ACC112 (cell line): ENCODE results near the gene BLVRA.
A peak's percentile ranks its signal among the peaks of the same experiment; 100 is the strongest.

Experiments used
- H2AFZ ChIP-seq: fragments of 200-600 bp; sonication (generic); one replicate; pipeline ENCODE4 v1.6.0; 2017; ENCODE audit warnings: antibody characterized with exemption, low read length; ENCODE audit not compliant: unreplicated experiment
- H3K27ac ChIP-seq: fragments of 200-600 bp; sonication (generic); 2 replicates; pipeline ENCODE4 v1.5.1; 2014; ENCODE audit warnings: low read depth, mild to moderate bottlenecking, antibody characterized with exemption, low read length, moderate library complexity
- H3K27me3 ChIP-seq: fragments of 200-600 bp; sonication (generic); 2 replicates; pipeline ENCODE4 v1.6.1; 2014; ENCODE audit warnings: mild to moderate bottlenecking, antibody characterized with exemption, low read length, moderate library complexity, mixed read lengths; ENCODE audit not compliant: insufficient read depth
- H3K36me3 ChIP-seq: fragments of 200-600 bp; sonication (generic); 2 replicates; pipeline ENCODE4 v1.6.1; 2016; ENCODE audit warnings: mild to moderate bottlenecking, antibody characterized with exemption, low read length, moderate library complexity, mixed read lengths; ENCODE audit not compliant: insufficient read depth
- H3K4me1 ChIP-seq: fragments of 200-600 bp; sonication (generic); one replicate; pipeline ENCODE4 v1.6.1; 2016; ENCODE audit warnings: low read length, mixed read lengths; ENCODE audit not compliant: insufficient read depth, unreplicated experiment, control insufficient read depth
- H3K4me3 ChIP-seq: fragments of 200-600 bp; sonication (generic); 2 replicates; pipeline ENCODE4 v1.5.1; 2014; ENCODE audit warnings: mild to moderate bottlenecking, low read depth, low read length
- H3K79me2 ChIP-seq: fragments of 200-600 bp; sonication (generic); one replicate; pipeline ENCODE4 v1.6.0; 2016; ENCODE audit warnings: low read length; ENCODE audit not compliant: control insufficient read depth, unreplicated experiment, insufficient read depth

BLVRA gene

GRCh38 chr7:43760861-43761260 lies 2.4 kb downstream of the BLVRA start:
- no peak overlapping the region for H3K4me3 ChIP-seq
- no peak overlapping the region for H3K27ac ChIP-seq
- no peaks in the 10 kb centered on the region for H3K27me3 ChIP-seq
- no peak overlapping the region for H2AFZ ChIP-seq
- peaks cover 41% of the 10 kb centered on the region for H3K4me1 ChIP-seq
- H3K36me3 ChIP-seq, result no peaks in the 10 kb centered on the region
- peaks cover 14% of the 10 kb centered on the region for H3K79me2 ChIP-seq

- Histone ChIP-seq H3K79me2 (peaks cover 14% of the 10 kb centered on the region), H3K4me1 (peaks cover 37% of the 10 kb centered on the region), H3K36me3 (no peaks in the 10 kb centered on the region), H3K27me3 (no peaks in the 10 kb centered on the region), H3K4me3 (no peak overlapping the region), H2AFZ (no peak overlapping the region), H3K27ac (no peak overlapping the region)
These were observed 2.9 kb downstream of the BLVRA start for GRCh38 chr7:43761382-43761781.

- H3K36me3 ChIP-seq, result no peaks in the 10 kb centered on the region
These were observed 3.6 kb downstream of the BLVRA start for GRCh38 chr7:43761938-43762692.

GRCh38 chr7:43763183-43763582 lies 4.7 kb downstream of the BLVRA start:
- H2AFZ ChIP-seq, result no peak overlapping the region
- peaks cover 18% of the 10 kb centered on the region for H3K79me2 ChIP-seq
- H3K4me1 ChIP-seq, result peaks cover 25% of the 10 kb centered on the region
- no peak overlapping the region for H3K4me3 ChIP-seq
- no peak overlapping the region for H3K27ac ChIP-seq
- H3K27me3 ChIP-seq, result no peaks in the 10 kb centered on the region
- H3K36me3 ChIP-seq, result no peaks in the 10 kb centered on the region

More at GRCh38 chr7:43761938-43762692, 3.6 kb downstream of the BLVRA start:
- peaks cover 30% of the 10 kb centered on the region for H3K4me1 ChIP-seq
- no peak overlapping the region for H3K27ac ChIP-seq
- no peaks in the 10 kb centered on the region for H3K27me3 ChIP-seq
- H2AFZ ChIP-seq, result no peak overlapping the region
- H3K79me2 ChIP-seq, result peaks cover 18% of the 10 kb centered on the region
- no peak overlapping the region for H3K4me3 ChIP-seq

- H3K27me3 ChIP-seq, result no peaks in the 10 kb centered on the region
- H3K36me3 ChIP-seq, result no peaks in the 10 kb centered on the region
- peaks cover 25% of the 10 kb centered on the region for H3K4me1 ChIP-seq
- 0 out of 2 replicates have a peak overlapping the region, but pooled peaks have one; percentile 12 for H3K27ac ChIP-seq
- H3K79me2 ChIP-seq, result peaks cover 23% of the 10 kb centered on the region
- H3K4me3 ChIP-seq, result no peak overlapping the region
- no peak overlapping the region for H2AFZ ChIP-seq
These were observed 5.7 kb downstream of the BLVRA start for GRCh38 chr7:43764039-43764761.

GRCh38 chr7:43764807-43765491 lies 6.5 kb downstream of the BLVRA start:
- Histone ChIP-seq H2AFZ (no peak overlapping the region), H3K27me3 (no peaks in the 10 kb centered on the region), H3K27ac (no peak overlapping the region), H3K79me2 (peaks cover 23% of the 10 kb centered on the region), H3K4me3 (no peak overlapping the region), H3K36me3 (no peaks in the 10 kb centered on the region), H3K4me1 (peaks cover 25% of the 10 kb centered on the region)

- Histone ChIP-seq H3K36me3 (no peaks in the 10 kb centered on the region), H3K27me3 (no peaks in the 10 kb centered on the region), H3K27ac (no peak overlapping the region), H2AFZ (no peak overlapping the region), H3K4me1 (peaks cover 25% of the 10 kb centered on the region), H3K79me2 (peaks cover 20% of the 10 kb centered on the region), H3K4me3 (no peak overlapping the region)
These were observed 8.1 kb downstream of the BLVRA start for GRCh38 chr7:43766564-43766963.

- Histone ChIP-seq H3K4me3 (no peak overlapping the region), H2AFZ (no peak overlapping the region), H3K79me2 (peaks cover 20% of the 10 kb centered on the region), H3K27me3 (no peaks in the 10 kb centered on the region), H3K4me1 (peaks cover 19% of the 10 kb centered on the region), H3K27ac (no peak overlapping the region), H3K36me3 (0 out of 2 replicates have a peak, but pooled peaks cover 2% of the 10 kb centered on the region)
These were observed 8.8 kb downstream of the BLVRA start for GRCh38 chr7:43767311-43767710.

GRCh38 chr7:43768201-43768886 lies 9.9 kb downstream of the BLVRA start:
- H3K27me3 ChIP-seq, result no peaks in the 10 kb centered on the region
- peaks cover 13% of the 10 kb centered on the region for H3K79me2 ChIP-seq
- H2AFZ ChIP-seq, result no peak overlapping the region
- H3K4me1 ChIP-seq, result peaks cover 18% of the 10 kb centered on the region
- H3K36me3 ChIP-seq, result 0 out of 2 replicates have a peak, but pooled peaks cover 2% of the 10 kb centered on the region
- no peak overlapping the region for H3K4me3 ChIP-seq
- H3K27ac ChIP-seq, result no peak overlapping the region

- Histone ChIP-seq H3K36me3 (0 out of 2 replicates have a peak, but pooled peaks cover 2% of the 10 kb centered on the region), H3K27ac (no peak overlapping the region), H3K4me1 (peaks cover 15% of the 10 kb centered on the region), H2AFZ (no peak overlapping the region), H3K4me3 (no peak overlapping the region), H3K27me3 (no peaks in the 10 kb centered on the region), H3K79me2 (peaks cover 9% of the 10 kb centered on the region)
These were observed 10.4 kb downstream of the BLVRA start for GRCh38 chr7:43768887-43769272.
